Kidney (tissue), 14 donors: Measurements from ENCODE around the gene RBFA. TPM values are rescaled to one million over a fixed set of nuclear protein-coding genes. Genes with fewer than 3 reads are reported as not detected.
A peak's percentile ranks its signal among the peaks of the same experiment; 100 is the strongest.

Source experiments
- DNase-seq, 5 donors: peaks; one replicate each; pipeline ENCODE4 v3.0.0-alpha.2; 2013 to 2020
- FAIRE-seq: peaks from 2 replicates; lab custom pipeline; 2012; peaks lifted over from hg19 to GRCh38; lab: Jason Lieb, UNC
- H3K27ac ChIP-seq, 2 donors: one replicate each; pipeline ENCODE4 v1.7.0; 2013; ENCODE audit warnings: low read depth in 2 of 2, low read length in 2 of 2, inconsistent platforms in 1 of 2
- H3K27me3 ChIP-seq: one replicate; pipeline ENCODE4 v1.7.1; 2013; ENCODE audit warnings: low read length, inconsistent platforms; ENCODE audit not compliant: control insufficient read depth, insufficient read depth
- H3K36me3 ChIP-seq, 3 donors: one replicate each; pipeline versions ENCODE4 v1.7.0 to v1.7.1; 2013; ENCODE audit warnings: low read length in 3 of 3, control low read depth in 1 of 3, inconsistent platforms in 1 of 3; ENCODE audit not compliant: insufficient read depth in 3 of 3, control insufficient read depth in 2 of 3
- H3K4me1 ChIP-seq, 3 donors: one replicate each; pipeline versions ENCODE4 v1.7.0 to v1.7.1; 2013; ENCODE audit warnings: low read length in 3 of 3, inconsistent platforms in 1 of 3, low read depth in 1 of 3; ENCODE audit not compliant: control insufficient read depth in 2 of 3, insufficient read depth in 2 of 3
- H3K4me3 ChIP-seq, 3 donors: one replicate each; pipeline versions ENCODE4 v1.7.0 to v1.8.1; 2013; ENCODE audit warnings: low read length in 3 of 3, control low read depth in 1 of 3, inconsistent platforms in 1 of 3
- H3K9ac ChIP-seq, 3 donors: one replicate each; pipeline versions ENCODE4 v1.7.0 to v1.7.1; 2013; ENCODE audit warnings: low read length in 3 of 3, control low read depth in 1 of 3, inconsistent platforms in 1 of 3
- H3K9me3 ChIP-seq, 3 donors: one replicate each; pipeline versions ENCODE4 v1.7.0 to v1.7.1; 2013; ENCODE audit warnings: low read length in 3 of 3, control low read depth in 1 of 3, inconsistent platforms in 1 of 3; ENCODE audit not compliant: control insufficient read depth in 2 of 3, insufficient read depth in 1 of 3
- intact Hi-C: fragments of 100-400 bp; cut with DNase I; formaldehyde crosslinking; loops from one replicate; pipeline ENCODE4 v1.11.1; 2022
- polyA plus RNA-seq: library from polyadenylated mRNA; stranded (reverse); fragments of 350-450 nt; fragmentation: Illumina TruSeq; extraction: RNeasy Lipid Tissue Mini Kit (QIAGEN cat#74804); gene quantifications from one replicate; pipeline ENCODE4 v1.2.3, GENCODE V29; 2014; ENCODE audit warnings: low read depth, low replicate concordance; ENCODE audit not compliant: insufficient read depth
- total RNA-seq: library from RNA; stranded (reverse); fragmentation: NEBNext Ultra II Directional; extraction: Animal tissue kit (Norgen Biotek cat#: 25700); gene quantifications from one replicate; pipeline ENCODE4 v1.2.1, GENCODE V29; 2021
- TF ChIP-seq, protein P1 (sequence below): IDR thresholded peaks from 3 replicates; pipeline ENCODE4 v1.5.1; 2012; ENCODE audit warnings: mild to moderate bottlenecking, moderate library complexity, borderline replicate concordance; ENCODE audit not compliant: insufficient read depth; ENCODE audit errors: extremely low read depth
- donor health status: control.
- donor health status: control.
- donor health status: control.
- donor health status: control.
- donor health status: control.
- donor health status: DM: yes; HTN: yes; CAD: no.
- donor health status: Normal renal cell carcinoma (clear cell type).

The RBFA gene
- total and polyA plus RNA-seq, 2 donors from 2014 or later: 17.7 to 21.4 TPM

DNA sequence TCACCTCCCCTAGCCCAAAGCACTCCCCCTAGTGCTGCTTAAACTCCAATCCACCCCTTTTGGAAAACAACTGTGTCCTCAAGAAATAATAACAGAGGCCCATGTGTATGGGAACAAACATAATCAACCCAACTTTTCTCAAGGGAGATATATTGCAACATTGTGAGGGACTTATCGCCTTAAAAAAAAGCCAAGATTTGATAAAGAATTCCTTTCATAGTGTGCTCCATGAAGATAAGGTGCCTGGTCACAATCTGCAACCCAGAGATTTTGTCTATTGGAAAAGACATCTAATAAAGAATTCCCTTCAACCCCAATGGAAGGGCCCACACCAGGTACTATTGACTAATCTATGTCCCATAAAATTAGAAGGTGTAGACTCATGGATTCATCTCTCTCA, 4.5 kb upstream of the RBFA start:
- DNase-seq (no peak), FAIRE-seq (no peak)
- H3K9me3 ChIP-seq: peaks cover 0 to 18% (median 3%) of the 10 kb centered on the region in 3 donors
- H3K4me3 ChIP-seq: no peak overlapping the region
- H3K36me3 ChIP-seq: no peaks in the 10 kb centered on the region
- H3K27ac ChIP-seq: no peak overlapping the region
- H3K4me1 ChIP-seq: peaks cover 0 to 3% (median 0%) of the 10 kb centered on the region in 3 donors
- H3K9ac ChIP-seq: no peak overlapping the region
- intact Hi-C loops: no loop called here
- TF ChIP-seq, protein P1, sequence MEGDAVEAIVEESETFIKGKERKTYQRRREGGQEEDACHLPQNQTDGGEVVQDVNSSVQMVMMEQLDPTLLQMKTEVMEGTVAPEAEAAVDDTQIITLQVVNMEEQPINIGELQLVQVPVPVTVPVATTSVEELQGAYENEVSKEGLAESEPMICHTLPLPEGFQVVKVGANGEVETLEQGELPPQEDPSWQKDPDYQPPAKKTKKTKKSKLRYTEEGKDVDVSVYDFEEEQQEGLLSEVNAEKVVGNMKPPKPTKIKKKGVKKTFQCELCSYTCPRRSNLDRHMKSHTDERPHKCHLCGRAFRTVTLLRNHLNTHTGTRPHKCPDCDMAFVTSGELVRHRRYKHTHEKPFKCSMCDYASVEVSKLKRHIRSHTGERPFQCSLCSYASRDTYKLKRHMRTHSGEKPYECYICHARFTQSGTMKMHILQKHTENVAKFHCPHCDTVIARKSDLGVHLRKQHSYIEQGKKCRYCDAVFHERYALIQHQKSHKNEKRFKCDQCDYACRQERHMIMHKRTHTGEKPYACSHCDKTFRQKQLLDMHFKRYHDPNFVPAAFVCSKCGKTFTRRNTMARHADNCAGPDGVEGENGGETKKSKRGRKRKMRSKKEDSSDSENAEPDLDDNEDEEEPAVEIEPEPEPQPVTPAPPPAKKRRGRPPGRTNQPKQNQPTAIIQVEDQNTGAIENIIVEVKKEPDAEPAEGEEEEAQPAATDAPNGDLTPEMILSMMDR: no peak
- H3K27me3 ChIP-seq: no peaks in the 10 kb centered on the region

DNA sequence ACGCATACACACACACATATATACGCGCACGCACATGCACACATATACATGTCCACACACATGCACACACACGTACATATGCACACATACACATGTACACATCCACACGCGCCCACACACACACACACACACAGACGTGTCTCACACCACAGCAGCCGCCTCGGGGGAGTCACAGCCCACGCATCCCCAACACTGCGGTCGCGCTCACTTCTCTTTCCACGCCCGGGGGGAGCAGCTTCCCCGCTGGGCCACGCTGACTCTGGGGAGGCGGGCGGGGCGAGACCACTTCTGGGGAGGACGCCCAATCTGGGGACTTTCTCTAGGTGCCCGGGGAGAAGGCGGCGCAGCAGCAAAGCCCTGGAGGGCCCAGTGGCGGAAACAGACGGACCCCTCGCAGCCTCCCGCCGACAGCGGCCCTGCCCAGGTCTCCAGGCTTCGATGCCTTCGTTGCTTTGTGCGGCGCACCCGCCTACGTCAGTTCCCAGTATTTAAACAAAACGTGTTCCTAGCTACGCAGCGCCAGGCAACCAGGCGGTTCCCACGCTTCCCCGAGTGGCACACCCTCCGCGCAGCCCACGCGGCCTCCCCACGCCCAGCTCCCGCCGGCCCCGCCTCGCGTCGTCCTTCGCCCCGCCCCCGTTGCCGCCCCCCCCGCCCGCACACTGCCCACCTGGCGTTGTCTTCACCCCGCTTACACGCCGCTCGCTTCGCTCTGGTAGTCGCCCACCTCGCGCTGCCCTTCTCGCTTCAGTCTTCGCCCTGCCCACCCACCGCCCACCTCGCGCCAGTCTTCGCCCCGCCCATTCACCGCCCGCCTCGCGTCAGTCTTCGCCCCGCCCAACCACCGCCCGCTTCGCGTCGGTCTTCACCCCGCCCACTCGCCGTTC, 810 bp upstream of the RBFA start:
- intact Hi-C loops: no loop called here
- Histone ChIP-seq H3K27me3 (no peaks in the 10 kb centered on the region), H3K4me3 (peak overlapping the region; percentile 74 to 87 (median 78)), H3K9me3 (no peaks in the 10 kb centered on the region), H3K36me3 (peaks cover 0 to 5% (median 0%) of the 10 kb centered on the region in 3 donors), H3K4me1 (peaks cover 0 to 12% (median 0%) of the 10 kb centered on the region in 3 donors), H3K9ac (peak overlapping the region; percentile 49 to 68 (median 56)), H3K27ac (peak overlapping the region; percentile 69 to 75)
- TF ChIP-seq, protein P1: no peak
- DNase-seq (no peak), FAIRE-seq (no peak)

DNA sequence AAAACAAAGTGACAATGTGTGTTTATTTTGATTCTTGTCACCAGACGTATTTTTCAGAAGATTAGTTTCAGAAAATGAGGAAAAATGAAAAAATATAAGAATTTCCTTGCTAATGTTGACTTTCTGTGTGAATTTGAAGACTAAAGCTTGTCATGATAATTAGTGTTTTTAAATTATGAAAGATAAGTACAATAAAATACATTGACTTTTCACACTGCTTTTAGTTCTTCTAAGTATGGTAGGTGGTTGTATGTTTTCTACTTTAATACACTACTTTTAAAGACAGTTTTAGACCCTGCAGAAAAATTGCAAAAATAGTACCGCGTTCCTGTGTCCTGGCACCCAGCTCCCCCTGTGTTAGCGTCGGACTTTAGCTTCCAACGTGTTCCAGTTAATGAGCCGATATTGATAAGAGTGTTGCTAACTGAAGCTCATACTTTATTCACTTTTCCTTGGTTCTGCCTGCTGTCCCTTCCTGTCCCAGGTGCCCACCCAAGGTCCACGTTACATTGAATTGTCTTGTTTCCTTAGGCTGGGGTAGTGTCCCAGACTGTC, 695 bp downstream of the RBFA start:
- Histone ChIP-seq H3K4me3 (peak overlapping the region; percentile 73 to 88 (median 81)), H3K27me3 (no peaks in the 10 kb centered on the region), H3K36me3 (peaks cover 0 to 10% (median 0%) of the 10 kb centered on the region in 3 donors), H3K4me1 (peaks cover 0 to 12% (median 0%) of the 10 kb centered on the region in 3 donors), H3K9me3 (no peaks in the 10 kb centered on the region), H3K27ac (no peak overlapping the region), H3K9ac (peak overlapping the region; percentile 42 to 83 (median 58))
- intact Hi-C loops: no loop called here
- no peak for FAIRE-seq
- TF ChIP-seq, protein P1: no peak
- DNase-seq: peak in 1 of 5 donors; percentile 19
